HG03095 (cell line): ENCODE results near the gene AOC1.
"Not testable (repeated sequence)": the region's sequence is repeated elsewhere in the genome, so short reads cannot be mapped to it uniquely, and the experiment has no call there.

Source experiments
- ATAC-seq: cut with Tn5 transposase; IDR thresholded peaks from one replicate; pipeline ENCODE4 v1.9.1; 2021; ENCODE audit warnings: moderate library complexity; ENCODE audit not compliant: unreplicated experiment

Gene AOC1, protein sequence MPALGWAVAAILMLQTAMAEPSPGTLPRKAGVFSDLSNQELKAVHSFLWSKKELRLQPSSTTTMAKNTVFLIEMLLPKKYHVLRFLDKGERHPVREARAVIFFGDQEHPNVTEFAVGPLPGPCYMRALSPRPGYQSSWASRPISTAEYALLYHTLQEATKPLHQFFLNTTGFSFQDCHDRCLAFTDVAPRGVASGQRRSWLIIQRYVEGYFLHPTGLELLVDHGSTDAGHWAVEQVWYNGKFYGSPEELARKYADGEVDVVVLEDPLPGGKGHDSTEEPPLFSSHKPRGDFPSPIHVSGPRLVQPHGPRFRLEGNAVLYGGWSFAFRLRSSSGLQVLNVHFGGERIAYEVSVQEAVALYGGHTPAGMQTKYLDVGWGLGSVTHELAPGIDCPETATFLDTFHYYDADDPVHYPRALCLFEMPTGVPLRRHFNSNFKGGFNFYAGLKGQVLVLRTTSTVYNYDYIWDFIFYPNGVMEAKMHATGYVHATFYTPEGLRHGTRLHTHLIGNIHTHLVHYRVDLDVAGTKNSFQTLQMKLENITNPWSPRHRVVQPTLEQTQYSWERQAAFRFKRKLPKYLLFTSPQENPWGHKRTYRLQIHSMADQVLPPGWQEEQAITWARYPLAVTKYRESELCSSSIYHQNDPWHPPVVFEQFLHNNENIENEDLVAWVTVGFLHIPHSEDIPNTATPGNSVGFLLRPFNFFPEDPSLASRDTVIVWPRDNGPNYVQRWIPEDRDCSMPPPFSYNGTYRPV

DNA sequence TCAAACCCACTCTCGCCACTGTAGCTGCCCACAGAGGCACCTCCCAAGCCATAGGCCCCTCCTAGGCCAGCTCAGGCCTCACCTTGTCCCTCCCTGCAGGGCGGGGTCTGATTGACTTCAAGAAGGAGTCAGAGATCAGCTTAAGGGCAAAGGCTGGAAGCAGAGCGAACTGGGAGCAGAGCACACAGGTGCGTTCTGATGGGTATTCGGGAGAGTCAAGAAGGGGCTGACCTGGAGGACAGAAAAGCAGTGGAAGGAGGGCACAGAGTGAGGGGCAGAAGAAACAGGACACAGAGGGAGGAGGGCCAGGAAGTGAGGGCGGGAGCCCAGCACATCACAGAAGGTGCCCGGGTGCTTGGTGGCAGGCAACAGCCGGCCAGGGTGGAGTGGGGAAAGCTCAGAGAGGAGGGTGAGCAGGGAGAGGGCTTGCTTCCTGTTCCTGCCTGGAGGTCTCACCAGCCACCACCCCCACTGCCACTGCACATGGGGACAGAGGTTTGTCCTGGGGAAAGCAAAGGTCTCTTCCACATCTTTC, at the start of gene AOC1:
AOC1 (plus strand) TSS at position 147 of the 535 bp plus-strand sequence. CDS start 3,954 bp downstream, outside the sequence.
- no peak for ATAC-seq

DNA sequence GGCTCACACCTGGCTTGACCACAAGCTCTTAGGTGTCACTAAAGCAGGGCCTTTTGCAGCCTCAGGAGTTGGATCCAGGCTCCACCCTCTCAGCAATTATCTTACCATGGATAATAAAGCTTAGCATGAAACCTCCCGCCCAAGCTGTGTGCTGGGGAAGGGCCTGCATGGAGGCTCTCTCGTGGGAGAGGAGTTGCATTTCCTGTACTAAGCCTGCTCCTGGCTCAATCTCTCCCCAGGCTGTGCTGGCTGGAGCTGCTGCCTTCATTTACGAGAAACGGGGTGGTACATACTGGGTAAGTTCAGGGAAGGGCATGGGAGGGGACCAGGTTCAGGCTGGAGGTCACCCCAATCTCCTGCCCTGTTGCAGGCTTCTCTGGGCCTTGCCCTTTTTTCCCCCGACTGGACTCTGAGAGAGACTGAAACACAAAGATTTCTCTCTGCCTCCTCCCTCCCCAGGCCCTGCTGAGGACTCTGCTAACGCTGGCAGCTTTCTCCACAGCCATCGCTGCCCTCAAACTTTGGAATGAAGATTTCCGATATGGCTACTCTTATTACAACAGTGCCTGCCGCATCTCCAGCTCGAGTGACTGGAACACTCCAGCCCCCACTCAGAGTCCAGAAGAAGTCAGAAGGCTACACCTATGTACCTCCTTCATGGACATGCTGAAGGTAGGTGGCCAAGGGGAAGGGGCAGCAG, 49.0 kb upstream of the AOC1 start:
- no peak for ATAC-seq

DNA sequence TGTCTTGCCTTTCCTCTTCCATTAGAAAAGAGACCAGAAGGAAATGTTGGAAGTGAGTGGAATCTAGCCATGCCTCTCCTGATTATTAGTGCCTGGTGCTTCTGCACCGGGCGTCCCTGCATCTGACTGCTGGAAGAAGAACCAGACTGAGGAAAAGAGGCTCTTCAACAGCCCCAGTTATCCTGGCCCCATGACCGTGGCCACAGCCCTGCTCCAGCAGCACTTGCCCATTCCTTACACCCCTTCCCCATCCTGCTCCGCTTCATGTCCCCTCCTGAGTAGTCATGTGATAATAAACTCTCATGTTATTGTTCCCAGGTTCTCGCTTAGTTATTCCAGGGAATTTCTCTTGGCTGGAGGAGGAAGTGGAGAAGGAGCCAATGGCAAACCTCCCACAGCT, 47.5 kb upstream of the AOC1 start:
- ATAC-seq: no peak

DNA sequence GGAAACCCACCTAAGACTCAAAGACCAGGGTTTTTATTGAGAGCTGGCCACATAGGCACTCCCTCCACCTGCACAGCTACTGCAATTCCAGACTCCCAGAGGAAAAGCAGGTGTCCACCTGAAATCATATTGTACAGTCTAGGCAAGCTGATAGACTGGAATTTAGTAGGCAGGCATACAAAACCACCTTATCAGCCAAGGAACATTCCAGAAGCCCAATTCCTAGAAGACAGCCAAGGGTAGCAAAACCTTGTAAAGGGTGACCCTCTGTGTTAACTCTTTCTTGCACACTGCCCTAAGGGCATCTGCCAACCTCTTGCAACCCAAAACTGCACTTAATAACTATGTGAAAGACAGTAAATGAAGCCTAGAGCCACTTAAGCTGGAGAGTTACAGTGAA, 46.5 kb upstream of the AOC1 start:
- ATAC-seq: no peak

DNA sequence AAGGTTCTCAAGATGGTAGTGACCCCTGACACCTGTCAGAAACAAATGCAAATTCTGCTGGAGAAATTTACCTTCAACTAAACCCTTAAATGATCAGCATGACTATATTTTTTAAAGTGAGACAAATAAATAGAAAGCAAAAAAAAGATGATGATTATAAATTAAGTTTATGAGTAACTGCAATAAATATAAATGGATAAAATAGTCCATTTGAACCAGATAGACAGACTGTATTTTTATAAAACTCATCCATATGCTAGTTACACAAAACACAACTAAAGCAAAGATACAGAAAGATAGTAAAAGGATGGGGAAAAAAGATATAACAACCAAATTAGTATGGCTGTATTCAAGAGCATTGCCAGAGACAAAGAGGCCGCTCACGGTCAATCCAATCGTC, 45.9 kb upstream of the AOC1 start:
- no peak for ATAC-seq

DNA sequence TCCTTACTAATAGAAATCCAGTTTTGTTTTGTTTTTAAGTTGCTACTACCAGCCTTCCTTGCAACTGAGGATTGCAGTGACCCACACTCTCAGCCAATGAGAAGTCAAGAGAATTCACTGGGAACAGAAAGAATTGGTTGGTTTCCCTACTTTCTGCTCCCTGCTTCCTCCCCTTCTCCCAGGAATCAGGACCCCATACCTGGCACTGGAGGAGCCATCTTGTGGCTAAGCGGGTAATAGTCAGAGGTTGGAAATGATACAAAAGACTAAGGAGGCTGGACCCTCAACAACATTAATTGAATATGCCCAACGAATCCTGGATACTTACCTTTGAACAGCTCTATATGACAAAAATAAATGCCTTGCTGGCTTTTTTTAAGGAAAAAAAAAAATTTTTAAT, 45.5 kb upstream of the AOC1 start:
- no peak for ATAC-seq

DNA sequence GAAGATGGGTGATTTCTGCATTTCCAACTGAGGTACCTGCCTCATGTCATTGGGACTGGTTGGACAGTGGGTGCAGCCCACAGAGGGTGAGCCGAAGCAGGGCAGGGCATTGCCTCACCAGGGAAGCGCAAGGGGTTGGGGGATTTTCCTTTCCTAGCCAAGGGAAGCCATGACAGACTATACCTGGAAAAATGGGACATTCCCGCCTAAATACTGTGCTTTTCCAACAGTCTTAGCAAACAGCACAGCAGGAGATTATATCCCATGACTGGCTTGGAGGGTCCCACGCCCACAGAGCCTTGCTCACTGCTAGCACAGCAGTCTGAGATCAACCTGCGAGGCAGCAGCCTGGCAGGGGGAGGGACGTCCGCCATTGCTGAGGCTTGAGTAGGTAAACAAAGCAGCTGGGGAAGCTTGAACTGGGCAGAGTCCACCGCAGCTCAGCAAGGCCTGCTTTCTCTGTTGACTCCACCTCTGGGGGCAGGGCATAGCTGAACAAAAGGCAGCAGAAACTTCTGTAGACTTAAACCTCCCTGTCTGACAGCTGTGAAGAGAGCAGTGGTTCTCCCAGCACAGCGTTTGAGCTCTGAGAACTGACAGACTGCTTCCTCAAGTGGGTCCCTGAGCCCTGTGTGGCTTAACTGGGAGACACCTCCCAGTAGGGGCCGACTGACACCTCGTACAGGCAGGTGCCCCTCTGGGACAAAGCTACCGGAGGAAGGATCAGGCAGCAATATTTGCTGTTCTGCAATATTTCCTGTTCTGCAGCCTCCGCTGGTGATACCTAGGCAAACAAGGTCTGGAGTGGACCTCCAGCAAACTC, 44.5 kb upstream of the AOC1 start:
- ATAC-seq: not testable (repeated sequence)

DNA sequence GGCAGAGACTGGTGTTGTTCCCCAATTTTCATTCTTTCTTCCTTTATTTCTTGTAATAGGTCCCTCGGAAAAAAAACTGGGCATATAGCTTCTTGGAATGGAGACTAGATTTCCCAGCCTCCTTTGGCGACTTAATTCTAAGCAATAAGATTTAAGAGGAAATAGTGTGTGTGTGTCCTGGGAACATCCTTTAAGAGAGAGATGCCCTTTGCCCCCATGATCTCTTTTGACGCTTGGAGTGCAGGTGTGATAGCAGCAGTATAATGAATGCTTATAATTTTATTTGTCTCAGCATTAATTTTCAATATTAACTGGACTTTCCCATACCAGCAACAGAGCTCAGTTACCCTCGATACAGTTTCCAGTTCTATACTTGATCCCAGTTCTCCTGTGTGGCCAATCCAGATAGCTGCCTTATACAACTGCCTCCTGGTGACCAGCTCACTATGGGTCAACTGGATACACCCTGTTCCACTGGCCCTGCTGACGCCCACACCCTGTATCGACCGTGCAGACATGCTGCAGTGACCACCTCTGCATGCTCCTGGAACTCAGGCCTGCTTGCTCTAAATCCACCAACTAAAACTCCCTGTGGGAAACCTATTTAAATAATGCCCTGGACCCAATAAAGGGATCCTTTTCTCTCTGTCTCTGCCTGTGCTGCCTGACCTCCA, 37.9 kb upstream of the AOC1 start:
- no peak for ATAC-seq

DNA sequence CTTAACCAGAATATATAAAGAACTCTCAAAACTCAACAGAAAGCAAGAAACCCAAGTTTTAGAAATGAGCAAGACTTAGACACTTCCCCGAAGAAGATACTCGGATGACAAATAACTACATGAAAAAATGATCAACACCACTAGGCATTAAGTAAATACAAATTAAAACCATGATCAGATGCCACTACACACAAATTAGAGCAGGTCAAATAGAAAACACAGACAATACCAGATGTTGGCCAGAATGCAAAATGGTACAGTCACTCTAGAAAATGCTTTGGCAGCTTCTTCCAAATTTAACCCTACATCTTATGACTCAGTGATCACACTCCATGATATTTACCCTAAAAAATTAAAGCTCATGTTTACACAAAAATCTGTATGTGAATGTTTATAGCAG, 33.3 kb upstream of the AOC1 start:
- no peak for ATAC-seq

DNA sequence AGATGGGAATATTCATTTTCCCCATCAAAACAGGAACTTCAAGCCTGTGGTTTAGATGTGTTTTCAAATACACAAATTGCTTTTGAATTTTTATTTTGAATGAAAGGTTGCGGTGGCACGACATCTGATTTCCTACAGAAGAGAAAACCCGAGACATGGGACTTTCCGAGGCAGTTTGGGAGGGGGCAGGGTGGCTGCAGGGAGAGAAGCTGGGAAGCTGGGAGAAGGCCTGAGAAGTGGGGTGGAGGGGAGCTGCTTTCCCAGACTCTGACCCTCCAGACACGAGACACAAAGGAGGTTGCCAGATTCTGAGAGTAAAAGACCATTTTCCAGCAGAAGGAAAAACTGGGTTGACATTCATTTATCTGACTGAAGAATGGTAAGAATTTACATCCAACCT, 32.2 kb upstream of the AOC1 start:
- ATAC-seq: no peak

DNA sequence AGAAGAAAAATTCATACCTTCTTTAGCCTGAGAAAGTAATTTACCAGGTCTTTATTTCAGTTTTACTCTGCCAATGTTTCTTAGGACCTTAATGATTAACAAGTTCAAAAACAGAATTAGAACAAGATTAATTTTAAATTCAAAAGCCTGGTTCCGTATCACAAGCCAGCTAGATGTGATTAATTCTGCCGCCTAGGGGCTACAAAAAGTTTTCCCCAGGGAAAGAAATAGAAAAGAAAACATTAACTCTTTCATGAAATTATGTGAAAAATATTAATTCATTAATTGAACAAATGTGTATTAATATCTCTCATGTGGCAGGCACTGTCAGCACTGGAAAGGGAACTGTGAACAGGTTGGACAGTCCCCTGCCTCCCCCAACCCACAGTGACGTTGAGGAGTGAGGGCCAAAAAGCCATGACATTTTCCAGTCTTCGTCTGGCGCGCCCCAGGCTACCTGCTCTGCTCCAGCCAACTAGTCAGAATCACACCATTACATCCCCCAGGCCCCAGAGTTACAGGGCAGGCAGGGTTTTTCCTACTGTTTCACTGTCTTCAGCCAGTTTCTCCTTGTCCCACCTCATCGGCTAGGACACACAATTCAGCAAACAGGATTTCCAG, 31.6 kb upstream of the AOC1 start:
- ATAC-seq: no peak

DNA sequence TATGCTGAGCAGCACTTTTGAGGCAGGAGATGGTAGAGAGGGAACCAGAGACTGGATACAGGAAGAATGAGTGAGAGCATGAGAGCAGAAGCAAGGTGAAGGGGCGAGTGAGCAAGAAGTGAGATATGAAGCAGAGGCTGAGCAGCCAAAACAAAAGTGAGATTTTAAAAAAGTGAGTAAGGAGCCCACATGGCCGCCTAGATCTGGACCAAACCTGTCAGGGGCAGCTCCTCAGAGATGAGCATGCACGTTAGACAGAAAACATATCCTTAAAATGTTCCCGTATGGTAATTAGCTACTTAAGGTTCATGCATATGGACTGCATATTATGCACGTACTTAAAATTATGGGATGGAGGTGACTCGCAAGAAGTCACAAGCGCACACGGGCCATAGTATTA, 29.3 kb upstream of the AOC1 start:
- ATAC-seq: no peak

DNA sequence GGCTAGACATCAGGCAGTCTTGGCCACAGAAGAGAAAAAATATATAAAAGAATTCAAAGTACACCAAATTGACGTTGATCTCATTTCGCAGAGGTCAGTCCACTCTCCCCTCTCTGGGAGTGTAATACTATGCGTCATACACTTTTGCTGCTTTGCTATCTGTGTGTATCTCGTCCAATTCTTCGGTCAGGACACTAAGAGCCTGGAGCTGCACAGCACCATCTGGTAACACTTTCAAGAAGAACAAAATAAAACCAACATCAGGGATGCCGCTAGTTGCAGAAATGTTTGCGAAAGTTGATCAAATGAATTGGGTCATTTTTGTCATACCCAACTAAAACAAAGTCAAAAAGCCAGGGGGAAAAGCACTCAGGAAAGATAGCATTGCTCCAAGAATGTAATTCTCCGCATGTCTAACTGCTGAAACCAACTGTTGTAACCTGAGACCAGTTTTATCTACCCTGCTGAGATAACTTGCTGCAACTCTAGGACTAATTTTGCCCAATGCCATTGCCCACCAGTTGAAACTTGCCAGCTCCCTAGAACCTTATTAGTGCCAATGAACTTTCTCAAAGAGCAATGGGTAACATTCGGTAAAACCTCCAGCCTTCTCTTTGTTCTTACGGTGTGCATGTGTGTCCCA, 28.7 kb upstream of the AOC1 start:
- ATAC-seq: no peak

DNA sequence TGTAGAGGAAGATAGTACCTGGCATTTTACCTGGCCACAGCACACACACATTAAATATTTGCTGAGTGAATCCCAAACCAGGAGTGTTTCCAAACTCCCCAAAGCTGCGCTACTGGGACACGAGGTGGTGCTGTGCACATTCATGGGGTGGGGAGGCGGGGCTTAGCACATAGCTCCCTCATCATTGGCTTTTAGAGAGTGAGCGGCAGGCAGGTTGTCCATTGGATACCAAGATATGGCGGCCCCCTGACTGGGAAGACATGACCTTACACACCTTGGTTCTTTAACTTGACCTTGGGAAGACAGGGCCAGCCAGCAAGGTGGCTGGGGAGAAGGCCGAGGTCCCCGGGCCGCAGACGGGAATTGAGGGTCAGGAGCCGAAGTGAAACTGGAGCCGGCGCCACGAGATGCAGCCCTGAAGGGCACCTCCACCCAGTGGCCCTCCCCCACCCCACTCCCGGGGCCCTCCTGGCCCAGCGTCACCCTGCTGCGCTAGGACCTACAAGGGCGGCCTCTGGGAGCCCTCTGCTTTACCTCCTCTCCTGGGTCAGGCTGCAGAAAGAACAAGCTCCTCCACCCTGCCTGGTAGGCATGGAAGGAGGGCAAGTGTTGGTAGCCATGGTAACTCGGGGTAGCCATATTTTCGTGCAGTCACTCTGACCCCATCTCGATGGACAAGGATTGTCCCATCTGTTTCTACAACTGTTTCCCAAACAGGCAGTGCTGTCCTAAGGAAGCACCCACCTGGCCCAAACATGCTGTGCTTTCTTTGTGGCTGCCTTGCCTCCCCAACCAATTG, 27.7 kb upstream of the AOC1 start:
- ATAC-seq: no peak

DNA sequence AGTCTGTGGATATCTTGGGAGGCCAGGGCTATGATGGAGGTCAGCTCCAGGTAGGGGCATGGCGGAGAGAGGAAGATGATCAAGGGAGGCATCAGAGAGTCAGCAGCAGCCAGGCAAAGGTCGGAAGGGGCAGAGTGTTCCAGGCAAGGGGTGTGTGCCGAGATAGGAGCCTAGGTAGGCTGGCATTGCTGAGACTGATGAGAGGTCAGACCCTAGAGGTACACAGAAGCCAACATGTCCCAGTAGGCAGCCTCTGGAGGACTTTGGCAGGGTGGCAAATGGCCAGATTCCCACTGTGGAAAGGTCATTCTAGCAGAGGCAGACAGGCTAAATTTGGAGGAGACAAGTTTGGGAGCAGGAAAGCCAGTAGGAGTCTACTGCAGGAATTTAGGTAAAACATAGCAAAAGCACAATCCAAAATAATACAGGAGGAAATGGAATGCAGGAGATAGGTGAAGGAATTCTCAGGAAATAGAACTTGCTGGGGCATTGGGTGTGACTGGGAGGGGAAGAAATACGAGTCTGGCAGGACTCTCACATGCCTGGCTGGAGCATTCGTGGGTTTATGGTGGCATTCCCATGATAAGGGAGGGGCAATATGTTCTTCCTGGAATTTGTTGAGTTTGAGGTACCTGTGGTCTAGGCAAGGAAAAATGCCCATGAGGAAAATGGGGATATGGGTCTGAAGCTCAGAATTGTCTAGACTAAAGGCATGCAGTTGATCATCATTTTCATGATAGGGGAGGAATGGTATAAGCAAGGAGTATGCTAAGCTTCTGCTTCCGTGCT, 26.1 kb upstream of the AOC1 start:
- no peak for ATAC-seq

DNA sequence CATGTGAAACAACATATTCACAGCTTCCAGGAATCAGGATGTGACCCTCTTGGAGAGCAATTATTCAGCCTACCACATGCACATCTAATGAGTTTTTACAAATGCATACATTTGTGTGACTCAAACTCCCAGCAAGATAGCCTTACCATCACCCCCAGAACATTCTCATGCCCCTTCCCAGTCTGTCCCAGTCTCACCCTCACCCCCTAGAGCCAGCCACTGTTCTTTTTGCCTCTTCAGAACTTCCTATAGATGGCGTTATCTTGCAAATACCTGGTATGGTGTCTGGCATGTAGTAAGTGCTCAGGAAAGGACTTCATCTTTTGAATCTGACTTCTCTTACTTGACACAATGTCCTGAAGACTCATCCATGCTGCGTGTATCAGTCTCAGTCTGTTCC, 23.9 kb upstream of the AOC1 start:
- ATAC-seq: no peak

DNA sequence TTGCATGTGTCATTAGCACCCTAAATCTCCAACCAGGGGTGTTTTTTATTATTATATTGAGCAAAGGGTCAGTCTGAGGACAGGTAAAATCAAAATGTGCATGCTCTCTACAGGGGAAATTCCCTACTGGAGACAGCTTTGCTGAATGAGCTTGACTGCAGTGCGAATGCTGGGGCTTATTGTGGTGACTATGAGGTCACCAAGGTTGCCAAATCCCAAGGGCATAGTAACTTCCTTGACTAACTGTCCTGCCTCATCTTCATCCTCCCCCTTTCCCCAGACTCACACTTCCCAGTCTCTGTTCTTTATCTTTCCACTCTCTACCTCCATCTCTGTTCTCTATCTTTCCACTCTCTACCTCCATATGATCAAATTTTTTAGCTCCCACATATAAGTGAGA, 22.9 kb upstream of the AOC1 start:
- no peak for ATAC-seq

DNA sequence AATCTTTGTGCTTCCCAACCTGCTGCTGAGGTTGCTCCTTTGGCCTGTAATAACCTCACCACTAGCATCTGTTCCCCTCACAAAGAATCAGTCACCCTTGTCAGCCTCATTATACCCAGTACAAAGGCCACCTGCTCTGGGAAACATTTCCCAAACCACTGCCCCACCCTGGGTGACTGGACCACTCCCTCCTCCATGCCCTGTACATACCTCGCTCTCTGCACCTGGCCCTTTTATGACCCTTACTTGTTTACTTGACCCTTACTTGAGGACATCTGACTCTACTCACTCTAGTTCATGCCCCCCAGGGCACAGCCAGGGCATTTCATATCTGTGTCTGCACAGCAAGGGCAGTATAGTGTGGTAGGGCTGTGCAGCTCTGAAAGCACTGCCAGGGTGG, 21.4 kb upstream of the AOC1 start:
- ATAC-seq: no peak
